CD14-positive monocyte (primary cell): Measurements from ENCODE around the gene MCF2L. TPM values are rescaled to one million over a fixed set of nuclear protein-coding genes. Genes with fewer than 3 reads are reported as not detected.

Experiments used
- DNase-seq, 3 donors: peaks; one replicate each; pipeline ENCODE4 v3.0.0-alpha.2; 2011 to 2022
- H2AFZ ChIP-seq: 2 replicates; pipeline ENCODE4 v1.6.0; 2012; ENCODE audit warnings: mild to moderate bottlenecking, low read depth, low read length, inconsistent platforms; ENCODE audit not compliant: insufficient read depth, poor library complexity, severe bottlenecking
- H3K27ac ChIP-seq, 2 donors: 1 replicate in 1 of 2; 2 replicates in 1 of 2; pipeline ENCODE4 v1.5.1; 2012 to 2013; ENCODE audit warnings: low read length in 2 of 2, control low read depth in 1 of 2, inconsistent platforms in 1 of 2, low read depth in 1 of 2, mild to moderate bottlenecking in 1 of 2
- H3K27me3 ChIP-seq, 2 donors: one replicate each; pipeline versions ENCODE4 v1.6.0 to v1.6.1; 2011 to 2013; ENCODE audit warnings: low read length in 2 of 2; ENCODE audit not compliant: control insufficient read depth in 2 of 2, insufficient read depth in 2 of 2
- H3K36me3 ChIP-seq, 2 donors: replicated peaks in 1 of 2; 1 replicate in 1 of 2; 2 replicates in 1 of 2; pipeline versions ENCODE4 v1.5.1 to v1.6.1; 2012 to 2013; ENCODE audit warnings: low read length in 2 of 2, control low read depth in 1 of 2, inconsistent platforms in 1 of 2, mild to moderate bottlenecking in 1 of 2; ENCODE audit not compliant: insufficient read depth in 2 of 2, control insufficient read depth in 1 of 2
- H3K4me1 ChIP-seq, 2 donors: 1 replicate in 1 of 2; 2 replicates in 1 of 2; pipeline versions ENCODE4 v1.5.1 to v1.6.1; 2012 to 2013; ENCODE audit warnings: low read length in 2 of 2, control low read depth in 1 of 2, inconsistent platforms in 1 of 2, mild to moderate bottlenecking in 1 of 2, moderate library complexity in 1 of 2; ENCODE audit not compliant: insufficient read depth in 2 of 2, control insufficient read depth in 1 of 2
- H3K4me2 ChIP-seq: replicated peaks from 2 replicates; pipeline ENCODE3; 2012; ENCODE audit warnings: low read length, moderate library complexity, mild to moderate bottlenecking; ENCODE audit not compliant: poor library complexity, severe bottlenecking; ENCODE audit errors: extremely low read depth
- H3K4me3 ChIP-seq, 3 experiments: fragments of 200-600 bp in 1 of 3; sonication (generic) in 1 of 3; replicated peaks in 1 of 3; 1 replicate in 2 of 3; 2 replicates in 1 of 3; pipeline ENCODE4 v1.5.1; 2011 to 2013; ENCODE audit warnings: low read length in 3 of 3, mild to moderate bottlenecking in 3 of 3, control low read depth in 2 of 3, low read depth in 2 of 3, inconsistent platforms in 1 of 3, moderate library complexity in 1 of 3
- H3K79me2 ChIP-seq: 2 replicates; pipeline ENCODE4 v1.6.0; 2012; ENCODE audit warnings: mild to moderate bottlenecking, control low read depth, inconsistent platforms, low read length, moderate library complexity; ENCODE audit not compliant: insufficient read depth
- H3K9ac ChIP-seq: 2 replicates; pipeline ENCODE4 v1.6.0; 2017; ENCODE audit warnings: low read length, mild to moderate bottlenecking; ENCODE audit not compliant: insufficient read depth, poor library complexity, severe bottlenecking
- H3K9me3 ChIP-seq, 2 donors: replicated peaks in 1 of 2; 1 replicate in 1 of 2; 2 replicates in 1 of 2; pipeline versions ENCODE4 v1.5.1 to v1.6.1; 2012 to 2013; ENCODE audit warnings: low read length in 2 of 2, control low read depth in 1 of 2; ENCODE audit not compliant: control insufficient read depth in 1 of 2, insufficient read depth in 1 of 2
- H4K20me1 ChIP-seq: 2 replicates; pipeline ENCODE4 v1.6.0; 2012; ENCODE audit warnings: mild to moderate bottlenecking, low read length, control low read depth, moderate library complexity; ENCODE audit not compliant: insufficient read depth
- H3K27ac Mint-ChIP-seq, 7 donors: one replicate each; pipeline ENCODE4 v1.8.0; 2020; ENCODE audit warnings: mild to moderate bottlenecking in 7 of 7, mixed read lengths in 7 of 7, moderate library complexity in 6 of 7, inconsistent platforms in 2 of 7
- H3K27me3 Mint-ChIP-seq, 3 donors: one replicate each; pipeline ENCODE4 v1.8.0; 2021 to 2022; ENCODE audit warnings: low read depth in 3 of 3, mild to moderate bottlenecking in 3 of 3, mixed read lengths in 3 of 3, moderate library complexity in 3 of 3, inconsistent platforms in 1 of 3
- H3K36me3 Mint-ChIP-seq, 2 donors: one replicate each; pipeline ENCODE4 v1.8.0; 2020; ENCODE audit warnings: mixed read lengths in 2 of 2, inconsistent platforms in 1 of 2, mild to moderate bottlenecking in 1 of 2
- H3K4me1 Mint-ChIP-seq: one replicate; pipeline ENCODE4 v1.8.0; 2020; ENCODE audit warnings: mild to moderate bottlenecking, mixed read lengths
- H3K4me3 Mint-ChIP-seq, 2 donors: one replicate each; pipeline ENCODE4 v1.8.0; 2020; ENCODE audit warnings: mild to moderate bottlenecking in 2 of 2, mixed read lengths in 2 of 2, moderate library complexity in 1 of 2
- H3K9me3 Mint-ChIP-seq, 7 donors: one replicate each; pipeline ENCODE4 v1.8.0; 2020 to 2022; ENCODE audit warnings: mixed read lengths in 7 of 7, mild to moderate bottlenecking in 6 of 7, moderate library complexity in 6 of 7, inconsistent platforms in 2 of 7
- CTCF ChIP-seq: fragments of 200-600 bp; IDR thresholded peaks from one replicate; pipeline ENCODE4 v1.8.0; 2022; ENCODE audit warnings: antibody characterized with exemption, mild to moderate bottlenecking
- WGBS: methylation state at CpG from one replicate; pipeline ENCODE4 v1.1.5; 2013; ENCODE audit warnings: missing lambda C conversion rate; ENCODE audit not compliant: insufficient coverage; 5-methylcytosine and 5-hydroxymethylcytosine counted together
- intact Hi-C, 2 donors: fragments of 100-400 bp; cut with micrococcal nuclease; formaldehyde crosslinking; loops; one replicate each; pipeline versions ENCODE4 v1.15.0 to v1.15.1; 2023
- polyA plus RNA-seq, 3 donors: library from polyadenylated mRNA; depleted of rRNA in 1 of 3; unstranded in 2 of 3; stranded (reverse) in 1 of 3; fragments of 300-500 nt in 2 of 3; fragments of >200 nt in 1 of 3; fragmentation: Illumina TruSeq in 2 of 3; gene quantifications; 1 replicate in 2 of 3; 2 replicates in 1 of 3; pipeline ENCODE4 v1.2.3, GENCODE V29; 2012 to 2021

The MCF2L gene
- polyA plus RNA-seq, 3 donors = not detected

- H3K9me3 ChIP-seq = peaks cover 0 to 6% of the 10 kb centered on the region in 2 donors
- no peaks in the 10 kb centered on the region for H3K36me3 ChIP-seq
- H2AFZ ChIP-seq = no peak overlapping the region
- H3K27me3 ChIP-seq = no peaks in the 10 kb centered on the region
- Mint-ChIP-seq H3K27ac (no peak overlapping the region), H3K27me3 (peaks cover 0 to 9% (median 7%) of the 10 kb centered on the region in 3 donors), H3K4me3 (no peak overlapping the region), H3K4me1 (no peaks in the 10 kb centered on the region), H3K9me3 (peaks cover 0 to 22% (median 5%) of the 10 kb centered on the region in 7 donors), H3K36me3 (no peaks in the 10 kb centered on the region)
- no peaks in the 10 kb centered on the region for H3K4me1 ChIP-seq
- TF ChIP-seq CTCF = no peak
- 74% methylated on average over 11 of the region's 17 CpGs for WGBS
- H3K9ac ChIP-seq = no peak overlapping the region
- H4K20me1 ChIP-seq = no peaks in the 10 kb centered on the region
- intact Hi-C loops = no loop called here
- no peaks in the 10 kb centered on the region for H3K79me2 ChIP-seq
- no peak overlapping the region for H3K27ac ChIP-seq
- no peak for DNase-seq
- no peak overlapping the region for H3K4me3 ChIP-seq
- H3K4me2 ChIP-seq = no peak overlapping the region
Observed at GRCh38 chr13:113020323-113021080, 51.5 kb downstream of the MCF2L start.

GRCh38 chr13:113021391-113021790 is 52.4 kb downstream of the MCF2L start:
- no peak overlapping the region for H3K4me2 ChIP-seq
- no peak overlapping the region for H3K27ac Mint-ChIP-seq

More at GRCh38 chr13:113021391-113021790, 52.4 kb downstream of the MCF2L start:
- H3K4me1 ChIP-seq = no peaks in the 10 kb centered on the region
- H2AFZ ChIP-seq = no peak overlapping the region
- no peaks in the 10 kb centered on the region for H4K20me1 ChIP-seq
- WGBS = 98% methylated on average over 11 of the region's 14 CpGs
- no peak overlapping the region for H3K9ac ChIP-seq
- no peak overlapping the region for H3K27ac ChIP-seq
- Mint-ChIP-seq H3K36me3 (no peaks in the 10 kb centered on the region), H3K9me3 (peaks cover 0 to 22% (median 5%) of the 10 kb centered on the region in 7 donors), H3K4me1 (no peaks in the 10 kb centered on the region), H3K27me3 (peaks cover 0 to 9% (median 7%) of the 10 kb centered on the region in 3 donors), H3K4me3 (no peak overlapping the region)
- no peak for DNase-seq
- H3K4me3 ChIP-seq = no peak overlapping the region
- H3K9me3 ChIP-seq = peaks cover 0 to 6% of the 10 kb centered on the region in 2 donors
- intact Hi-C loops = no loop called here
- no peak for TF ChIP-seq CTCF
- H3K79me2 ChIP-seq = no peaks in the 10 kb centered on the region
- H3K36me3 ChIP-seq = no peaks in the 10 kb centered on the region
- H3K27me3 ChIP-seq = no peaks in the 10 kb centered on the region
